KOPT-K1 (cell line): ENCODE results near the gene CXorf51B.
"Not testable (repeated sequence)": the region's sequence is repeated elsewhere in the genome, so short reads cannot be mapped to it uniquely, and the experiment has no call there.

Source experiments
- H3K27ac ChIP-seq: fragments of 200-600 bp; sonication (generic); 2 replicates; pipeline ENCODE4 v1.5.1; 2016; ENCODE audit warnings: antibody characterized with exemption, mild to moderate bottlenecking, low read depth, low read length; ENCODE audit not compliant: poor library complexity, severe bottlenecking
- H3K36me3 ChIP-seq: fragments of 200-600 bp; sonication (generic); 2 replicates; pipeline ENCODE4 v1.5.1; 2017; ENCODE audit warnings: antibody characterized with exemption, mild to moderate bottlenecking, low read length, moderate library complexity; ENCODE audit not compliant: insufficient read depth
- H3K9me3 ChIP-seq: fragments of 200-600 bp; sonication (generic); 2 replicates; pipeline ENCODE4 v1.5.1; 2017; ENCODE audit warnings: antibody characterized with exemption, low read length, mild to moderate bottlenecking; ENCODE audit not compliant: insufficient read depth, poor library complexity, severe bottlenecking

CXorf51B gene

GRCh38 chrX:146809471-146809870, at the start of gene CXorf51B:
Gene CXorf51B, plus strand, starts transcription at chrX:146809771. Its CDS starts 21 bp downstream, at chrX:146809792.
- H3K27ac ChIP-seq, H3K36me3 ChIP-seq, H3K9me3 ChIP-seq: not testable (repeated sequence)

GRCh38 chrX:146814644-146815043, 5.1 kb downstream of the CXorf51B start, which contains the start of gene CXorf51A:
Gene CXorf51A, minus strand, starts transcription at chrX:146814744. Its CDS starts 21 bp downstream, at chrX:146814723.
- not testable (repeated sequence) for H3K9me3 ChIP-seq, H3K27ac ChIP-seq, H3K36me3 ChIP-seq

- H3K36me3 ChIP-seq: no peaks in the 10 kb centered on the region
- H3K27ac ChIP-seq: no peak overlapping the region
- H3K9me3 ChIP-seq: no peaks in the 10 kb centered on the region
Measured at GRCh38 chrX:146831994-146832393, 22.4 kb downstream of the CXorf51B start.

- Histone ChIP-seq H3K36me3 (no peaks in the 10 kb centered on the region), H3K27ac (no peak overlapping the region), H3K9me3 (no peaks in the 10 kb centered on the region)
Measured at GRCh38 chrX:146854281-146854680, 44.7 kb downstream of the CXorf51B start.
